Measurements from ENCODE around the gene ADGRG6.

ADGRG6 gene

GRCh38 chr6:142438898-142439297 is 137.1 kb downstream of the ADGRG6 start:
- no peak for DNase-seq (ENCODE audit: low read depth)
- no peak for TF ChIP-seq CTCF (IDR thresholded peaks at IDR 0.05; ENCODE audit: insufficient read depth, low read depth, low read length, missing control alignments)
- H3K4me3 ChIP-seq (ENCODE audit: low read length): no peak overlapping the region

GRCh38 chr6:142440600-142441293 is 138.9 kb downstream of the ADGRG6 start:
- DNase-seq (ENCODE audit: low read depth): no peak
- no peak for TF ChIP-seq CTCF (IDR thresholded peaks at IDR 0.05; ENCODE audit: insufficient read depth, low read depth, low read length, missing control alignments)
- H3K4me3 ChIP-seq (ENCODE audit: low read length): no peak overlapping the region

- TF ChIP-seq CTCF (IDR thresholded peaks at IDR 0.05; ENCODE audit: insufficient read depth, low read depth, low read length, missing control alignments): no peak
- DNase-seq (ENCODE audit: low read depth): no peak
- H3K4me3 ChIP-seq (ENCODE audit: low read length): no peak overlapping the region
Measured at GRCh38 chr6:142441716-142442115, 139.9 kb downstream of the ADGRG6 start.

- no peak overlapping the region for H3K4me3 ChIP-seq (ENCODE audit: low read length)
- DNase-seq (ENCODE audit: low read depth): no peak
- TF ChIP-seq CTCF (IDR thresholded peaks at IDR 0.05; ENCODE audit: insufficient read depth, low read depth, low read length, missing control alignments): no peak
Measured at GRCh38 chr6:142443102-142443501, 141.3 kb downstream of the ADGRG6 start.

- TF ChIP-seq CTCF (IDR thresholded peaks at IDR 0.05; ENCODE audit: insufficient read depth, low read depth, low read length, missing control alignments): no peak
- no peak for DNase-seq (ENCODE audit: low read depth)
- no peak overlapping the region for H3K4me3 ChIP-seq (ENCODE audit: low read length)
Measured at GRCh38 chr6:142443532-142443931, 141.7 kb downstream of the ADGRG6 start.

- no peak for DNase-seq (ENCODE audit: low read depth)
Measured at GRCh38 chr6:142444376-142444775, 142.6 kb downstream of the ADGRG6 start.

More at GRCh38 chr6:142444376-142444775, 142.6 kb downstream of the ADGRG6 start:
- H3K4me3 ChIP-seq (ENCODE audit: low read length): no peak overlapping the region
- TF ChIP-seq CTCF (IDR thresholded peaks at IDR 0.05; ENCODE audit: insufficient read depth, low read depth, low read length, missing control alignments): no peak
